Fibroblast of upper back skin (primary cell): ENCODE data around the gene TMEM139.
"Not testable (repeated sequence)": the region's sequence is repeated elsewhere in the genome, so short reads cannot be mapped to it uniquely, and the experiment has no call there.

Experiments
- DNase-seq: peaks from one replicate; pipeline ENCODE4 v3.0.0-alpha.2; 2013

The TMEM139 gene

DNA sequence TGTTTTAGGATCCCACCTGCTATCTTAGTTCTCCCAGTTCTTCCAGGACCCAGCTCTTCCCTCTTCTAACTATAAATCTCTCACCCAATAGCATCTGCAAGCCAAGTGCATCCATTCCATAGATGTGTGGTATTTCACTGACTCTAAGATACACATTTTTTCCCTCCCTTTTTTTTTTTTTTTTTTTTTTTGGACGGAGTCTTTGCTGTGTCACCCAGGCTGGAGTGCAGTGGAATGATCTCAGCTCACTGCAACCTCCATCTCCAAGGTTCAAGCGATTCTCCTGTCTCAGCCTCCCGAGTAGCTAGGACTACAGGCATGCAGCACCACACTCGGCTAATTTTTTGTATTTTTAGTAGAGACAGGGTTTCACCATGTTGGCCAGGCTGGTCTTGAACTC lies 5.1 kb downstream of the TMEM139 start:
- not testable (repeated sequence) for DNase-seq

DNA sequence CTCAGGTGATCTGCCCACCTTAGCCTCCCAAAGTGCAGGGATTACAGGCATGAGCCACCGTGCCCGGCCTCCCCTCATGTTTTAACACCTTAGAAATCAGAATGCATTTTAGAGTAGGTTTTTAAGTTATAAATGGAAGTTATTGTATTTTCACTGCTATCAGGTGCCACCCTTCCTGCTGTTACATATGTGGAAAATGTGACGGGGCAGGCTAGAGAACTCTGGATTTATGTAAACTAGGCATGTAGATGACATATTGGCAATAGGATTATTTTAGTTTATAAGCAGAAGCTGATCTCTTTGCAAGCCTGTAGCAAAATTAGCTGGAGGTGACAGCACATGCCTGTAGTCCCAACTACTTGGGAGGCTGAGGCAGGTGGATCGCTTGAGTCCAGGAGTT lies 5.5 kb downstream of the TMEM139 start:
- no peak for DNase-seq

DNA sequence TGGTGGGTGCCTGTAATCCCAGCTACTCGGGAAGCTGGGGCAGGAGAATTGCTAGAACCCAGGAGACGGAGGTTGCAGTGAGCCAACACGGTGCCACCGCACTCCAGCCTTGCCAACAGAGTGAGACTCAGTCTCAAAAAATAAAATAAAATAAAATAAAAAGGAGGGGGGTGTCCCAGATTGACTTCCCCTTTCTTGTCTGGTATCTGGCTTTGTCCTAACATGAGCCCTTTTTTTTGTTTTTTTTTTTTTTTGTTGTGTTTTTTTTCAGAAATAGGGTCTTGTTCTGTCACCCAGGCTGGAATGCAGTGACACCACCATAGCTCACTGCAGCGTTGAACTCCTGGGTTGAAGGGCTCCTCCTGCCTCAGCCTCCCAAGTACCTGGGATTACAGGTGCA lies 8.1 kb downstream of the TMEM139 start:
- no peak for DNase-seq

DNA sequence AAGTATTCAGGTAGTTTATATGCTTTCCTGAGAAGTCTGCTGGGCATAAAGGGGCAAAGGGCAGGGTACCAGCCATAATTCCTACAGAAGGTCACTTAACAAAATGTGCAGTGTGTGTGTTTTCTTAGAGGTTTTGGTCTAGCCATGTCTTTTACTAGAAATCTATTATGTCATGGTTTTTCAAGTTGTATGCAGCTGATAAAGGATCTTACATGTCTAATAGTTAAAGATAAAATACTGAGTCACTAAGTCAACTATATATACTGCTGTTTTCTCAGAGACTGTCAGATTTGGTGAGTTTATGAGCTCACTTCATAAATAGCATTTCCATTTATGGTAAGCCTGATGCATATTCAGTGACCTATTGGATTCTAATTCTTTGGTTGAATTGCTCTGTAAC lies 11.1 kb downstream of the TMEM139 start:
- peak; percentile 68 for DNase-seq

DNA sequence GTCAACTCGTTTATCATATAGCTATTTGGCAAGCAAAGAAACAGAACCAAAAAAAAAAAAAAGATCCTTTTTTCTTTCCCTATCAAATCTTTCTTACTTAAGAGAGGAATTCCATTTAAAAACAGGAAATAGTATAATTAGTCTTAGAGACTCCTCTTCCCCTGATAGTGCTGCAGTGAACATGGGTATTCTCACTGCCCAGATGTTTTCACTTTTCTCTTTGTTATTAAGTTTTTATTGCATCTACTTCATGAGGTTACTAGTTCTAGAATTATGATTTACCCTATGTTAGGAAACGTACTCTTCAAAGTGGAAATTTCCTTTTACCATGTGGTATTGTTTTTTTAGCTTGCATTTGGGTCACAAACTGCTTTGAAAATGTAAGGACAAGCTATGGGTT lies 11.9 kb downstream of the TMEM139 start:
- DNase-seq = no peak

DNA sequence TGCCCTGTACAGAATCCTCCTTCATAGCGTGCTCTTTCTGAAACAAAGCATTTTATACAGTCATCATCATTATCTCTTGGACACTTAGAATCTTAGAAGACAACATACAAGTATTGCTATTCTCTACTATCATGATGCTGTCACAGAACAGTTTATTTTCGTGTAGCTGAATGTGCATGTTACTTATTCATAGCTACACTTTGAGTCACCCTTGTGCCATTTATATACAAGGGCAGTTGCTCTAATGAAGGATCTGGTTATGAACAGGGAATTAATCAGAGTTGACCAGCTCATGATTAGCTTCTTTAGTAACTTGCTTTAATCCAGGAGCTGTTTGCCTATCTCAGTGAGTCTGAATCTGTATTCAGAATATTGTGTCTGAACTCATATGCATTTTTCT lies 14.6 kb downstream of the TMEM139 start:
- DNase-seq = no peak

DNA sequence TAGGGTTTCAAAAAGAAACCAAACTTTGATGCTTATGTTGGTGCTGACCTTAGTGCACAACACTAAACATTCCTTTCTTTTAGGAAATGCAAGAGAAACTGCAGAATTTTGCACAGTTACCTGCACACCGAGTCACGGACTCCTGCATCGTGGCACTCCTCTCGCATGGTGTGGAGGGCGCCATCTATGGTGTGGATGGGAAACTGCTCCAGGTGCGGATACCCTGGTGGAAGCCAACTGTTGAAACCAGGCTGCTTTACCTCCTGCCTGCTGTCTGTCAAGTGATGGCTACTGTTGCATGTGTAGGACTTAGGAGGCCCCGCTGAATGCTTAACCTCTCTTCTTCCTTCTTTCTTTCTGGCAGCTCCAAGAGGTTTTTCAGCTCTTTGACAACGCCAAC lies 15.1 kb downstream of the TMEM139 start:
- DNase-seq = no peak

DNA sequence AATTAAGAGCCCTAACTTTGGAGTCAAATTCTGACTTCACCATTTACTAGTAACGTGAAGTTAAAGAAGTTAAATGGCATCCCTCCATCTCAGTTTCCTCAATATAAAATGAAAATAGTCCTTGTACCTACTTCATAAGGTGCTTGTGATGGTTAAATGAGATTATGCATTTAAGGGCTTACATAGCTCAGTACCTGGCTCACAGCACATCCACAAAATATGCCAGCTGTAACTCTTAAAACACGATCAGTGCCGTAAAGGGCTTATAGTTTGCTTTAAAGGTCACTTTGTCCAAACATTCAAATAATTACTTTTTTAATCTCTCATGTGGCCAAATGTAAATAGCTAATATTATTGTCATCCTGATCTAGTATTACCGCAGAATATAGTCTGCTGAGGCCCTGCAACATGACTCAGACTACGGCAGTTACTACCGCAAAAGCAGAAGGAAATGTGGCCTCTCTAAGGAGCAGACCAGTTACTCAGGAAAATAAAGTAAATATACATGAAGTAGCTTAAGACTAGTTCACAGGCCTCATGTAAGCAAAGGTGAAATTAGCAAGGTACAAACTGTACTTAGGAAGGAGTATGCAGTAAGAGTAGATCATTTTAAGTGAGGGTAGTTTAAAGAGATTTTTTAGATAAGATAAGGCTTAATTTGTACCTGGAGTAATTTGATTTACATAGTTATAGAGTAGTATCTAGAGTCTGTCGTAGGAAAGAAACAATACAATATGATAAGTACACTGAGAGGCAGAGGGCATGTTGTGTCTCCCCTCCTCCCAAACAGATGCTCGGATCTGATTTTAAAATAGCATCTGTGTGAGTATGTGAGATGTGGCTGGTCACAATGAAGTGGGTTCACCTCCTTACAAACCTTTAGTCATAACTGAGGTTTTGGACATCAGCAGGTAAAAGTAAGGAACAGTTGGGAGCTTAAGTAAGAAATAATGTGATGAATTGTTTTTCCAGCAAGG lies 16.5 kb downstream of the TMEM139 start:
- no peak for DNase-seq

DNA sequence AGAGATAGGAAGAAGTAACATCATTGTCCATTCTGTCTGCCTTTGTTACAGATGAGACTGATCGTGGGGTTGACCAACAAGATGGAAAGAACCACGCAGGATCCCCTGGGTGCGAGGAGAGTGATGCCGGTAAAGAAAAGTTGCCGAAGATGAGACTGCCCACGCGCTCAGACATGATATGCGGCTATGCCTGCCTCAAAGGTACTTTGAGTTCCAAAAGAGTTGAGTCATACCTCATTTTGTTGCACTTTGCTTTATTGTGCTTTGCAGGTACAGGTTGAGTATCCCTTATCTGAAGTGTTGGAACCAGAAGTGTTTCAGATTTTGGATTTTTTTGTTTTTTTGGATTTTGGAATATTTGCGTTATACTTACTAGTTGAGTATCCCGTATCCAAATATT lies 19.0 kb downstream of the TMEM139 start:
- no peak for DNase-seq

DNA sequence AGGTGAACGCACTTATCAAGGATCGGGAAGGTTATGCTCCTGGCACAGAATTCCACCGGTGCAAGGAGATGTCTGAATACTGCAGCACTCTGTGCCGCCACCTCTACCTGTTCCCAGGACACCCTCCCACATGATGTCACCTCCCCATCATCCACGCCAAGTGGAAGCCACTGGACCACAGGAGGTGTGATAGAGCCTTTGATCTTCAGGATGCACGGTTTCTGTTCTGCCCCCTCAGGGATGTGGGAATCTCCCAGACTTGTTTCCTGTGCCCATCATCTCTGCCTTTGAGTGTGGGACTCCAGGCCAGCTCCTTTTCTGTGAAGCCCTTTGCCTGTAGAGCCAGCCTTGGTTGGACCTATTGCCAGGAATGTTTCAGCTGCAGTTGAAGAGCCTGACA lies 20.2 kb downstream of the TMEM139 start:
- DNase-seq = no peak

DNA sequence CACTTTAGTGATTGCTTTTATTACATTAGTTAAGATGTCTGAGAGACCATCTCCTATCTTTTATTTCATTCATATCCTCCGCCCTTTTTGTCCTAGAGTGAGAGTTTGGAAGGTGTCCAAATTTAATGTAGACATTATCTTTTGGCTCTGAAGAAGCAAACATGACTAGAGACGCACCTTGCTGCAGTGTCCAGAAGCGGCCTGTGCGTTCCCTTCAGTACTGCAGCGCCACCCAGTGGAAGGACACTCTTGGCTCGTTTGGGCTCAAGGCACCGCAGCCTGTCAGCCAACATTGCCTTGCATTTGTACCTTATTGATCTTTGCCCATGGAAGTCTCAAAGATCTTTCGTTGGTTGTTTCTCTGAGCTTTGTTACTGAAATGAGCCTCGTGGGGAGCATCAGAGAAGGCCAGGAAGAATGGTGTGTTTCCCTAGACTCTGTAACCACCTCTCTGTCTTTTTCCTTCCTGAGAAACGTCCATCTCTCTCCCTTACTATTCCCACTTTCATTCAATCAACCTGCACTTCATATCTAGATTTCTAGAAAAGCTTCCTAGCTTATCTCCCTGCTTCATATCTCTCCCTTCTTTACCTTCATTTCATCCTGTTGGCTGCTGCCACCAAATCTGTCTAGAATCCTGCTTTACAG lies 20.8 kb downstream of the TMEM139 start:
- no peak for DNase-seq

DNA sequence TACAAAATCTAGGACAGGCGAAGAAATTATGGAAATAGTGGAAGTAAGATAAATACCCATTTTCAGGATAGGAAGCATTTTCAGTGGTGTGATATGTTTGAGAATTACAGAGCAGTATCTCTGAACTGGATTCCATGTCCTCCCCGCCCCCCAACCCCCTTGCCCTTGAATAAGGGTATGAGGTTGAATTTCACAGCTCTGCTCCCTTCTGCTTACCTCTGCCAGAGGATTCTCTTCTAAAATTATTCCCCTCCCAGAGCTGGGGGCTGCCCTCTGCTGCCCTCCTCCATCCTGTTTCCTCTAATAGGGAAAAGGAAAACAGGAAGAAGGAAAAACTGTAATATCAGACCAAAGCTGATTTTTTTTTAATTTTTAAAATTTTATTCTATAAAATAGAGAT lies 23.9 kb downstream of the TMEM139 start:
- no peak for DNase-seq

DNA sequence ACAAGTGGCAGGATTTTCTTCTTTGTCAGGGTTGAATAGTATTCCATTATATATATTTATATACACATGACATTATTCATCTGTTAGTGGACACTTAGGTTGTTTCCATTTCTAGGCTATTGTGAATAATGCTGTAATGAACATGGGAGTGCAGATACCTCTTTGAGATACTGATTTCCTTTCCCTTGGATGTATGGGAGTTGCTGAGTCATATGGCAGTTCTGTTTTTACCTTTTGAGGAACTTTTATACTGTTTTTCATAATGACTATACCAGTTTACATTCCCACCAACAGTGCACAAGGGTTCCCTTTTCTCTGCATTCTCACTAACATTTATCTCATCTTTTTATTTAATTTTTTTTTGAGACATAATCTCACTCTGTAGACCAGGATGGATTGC lies 29.4 kb downstream of the TMEM139 start:
- DNase-seq = no peak

DNA sequence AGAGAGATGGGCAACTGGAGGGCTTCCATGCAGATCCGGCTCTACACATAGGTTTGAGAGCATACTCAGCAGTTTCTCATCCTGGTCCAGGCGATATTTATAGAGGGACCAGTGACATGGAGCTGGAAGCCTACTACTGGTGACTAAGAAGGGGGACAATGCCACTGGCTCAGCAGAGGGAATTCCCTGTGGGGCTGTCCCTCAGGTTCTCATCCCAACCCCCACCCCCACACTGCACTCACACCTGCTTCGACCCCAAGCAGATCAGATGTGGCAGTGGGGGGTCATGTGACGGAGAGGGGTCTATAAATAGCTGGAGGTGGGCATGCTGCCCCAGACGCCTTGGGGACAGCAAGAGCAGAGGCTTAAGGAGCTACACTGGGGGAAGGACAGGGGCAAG lies 31.0 kb downstream of the TMEM139 start, which contains the start of gene CLCN1:
TSS of gene CLCN1 (plus strand) at position 336 of the 400 bp plus-strand sequence. CDS start 102 bp downstream, outside the sequence.
- DNase-seq = no peak

DNA sequence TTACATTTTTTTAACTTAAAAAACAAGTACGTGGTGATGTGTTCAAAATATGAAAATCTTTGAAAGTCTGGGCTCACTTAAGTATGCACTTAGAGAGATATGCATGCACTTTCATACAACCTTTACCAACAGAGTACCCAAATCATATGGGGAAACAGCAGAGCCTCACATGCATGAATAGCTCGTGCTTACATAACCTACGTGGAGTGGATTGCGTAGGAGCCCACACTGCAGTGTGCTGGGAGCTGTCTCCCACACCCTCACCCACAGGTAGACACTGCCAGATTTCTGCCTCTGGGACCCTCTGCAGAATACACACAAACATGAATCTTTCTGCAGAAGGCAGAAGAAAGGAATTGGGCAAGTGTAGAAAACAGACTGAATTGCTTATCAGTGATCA lies 31.7 kb downstream of the TMEM139 start:
- DNase-seq = no peak

DNA sequence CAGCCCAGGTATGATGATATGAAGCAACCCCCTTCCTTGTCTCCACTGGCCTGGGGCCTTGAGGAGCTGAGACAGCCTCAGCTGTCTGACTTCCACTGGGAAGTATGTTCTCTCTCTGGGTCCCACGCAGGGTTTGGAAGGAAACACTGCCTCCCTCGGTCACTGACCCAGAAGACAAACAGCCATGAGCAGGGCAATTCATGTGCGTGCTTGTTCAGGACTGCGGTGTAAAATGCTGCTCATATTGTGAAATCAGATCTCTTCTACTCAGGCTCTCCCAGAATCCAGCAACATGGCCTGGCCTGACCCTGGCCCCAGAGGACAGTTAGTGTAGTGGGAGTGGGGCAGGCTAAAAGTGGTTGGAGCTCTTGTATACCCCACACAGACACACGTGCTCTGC lies 33.9 kb downstream of the TMEM139 start:
- DNase-seq = peak; percentile 68

DNA sequence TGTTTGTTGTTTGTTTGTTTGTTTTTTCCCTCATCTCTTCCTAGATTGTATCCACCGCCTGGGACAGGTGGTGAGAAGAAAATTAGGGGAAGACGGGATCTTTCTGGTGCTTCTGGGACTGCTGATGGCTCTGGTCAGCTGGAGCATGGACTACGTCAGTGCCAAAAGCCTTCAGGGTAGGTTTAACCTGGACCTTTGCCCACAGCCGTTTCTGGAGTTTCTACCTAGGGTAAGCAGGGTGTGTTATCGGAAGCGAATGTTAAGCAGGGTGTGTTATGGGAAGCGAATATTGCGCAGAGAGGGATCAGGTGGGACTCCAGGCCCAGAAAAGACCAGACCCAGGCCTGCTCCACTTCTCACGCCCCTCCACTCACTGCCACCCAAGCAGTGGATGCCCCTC lies 35.9 kb downstream of the TMEM139 start:
- DNase-seq = no peak

DNA sequence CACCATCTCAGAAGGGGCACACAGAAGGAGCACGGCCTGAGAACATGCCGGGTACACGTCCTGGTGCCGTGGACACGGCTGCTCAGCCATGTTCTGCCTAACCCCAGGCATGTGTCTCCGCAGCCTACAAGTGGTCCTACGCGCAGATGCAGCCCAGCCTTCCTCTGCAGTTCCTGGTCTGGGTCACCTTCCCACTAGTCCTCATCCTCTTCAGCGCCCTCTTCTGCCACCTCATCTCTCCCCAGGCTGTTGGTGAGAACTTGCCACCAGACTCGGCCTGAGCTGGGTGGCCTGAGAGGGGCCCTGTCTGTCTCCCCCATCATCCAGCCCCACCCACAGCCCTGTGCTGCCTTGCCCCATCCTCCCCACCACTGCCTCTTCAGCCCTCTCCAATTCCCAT lies 36.5 kb downstream of the TMEM139 start:
- no peak for DNase-seq

DNA sequence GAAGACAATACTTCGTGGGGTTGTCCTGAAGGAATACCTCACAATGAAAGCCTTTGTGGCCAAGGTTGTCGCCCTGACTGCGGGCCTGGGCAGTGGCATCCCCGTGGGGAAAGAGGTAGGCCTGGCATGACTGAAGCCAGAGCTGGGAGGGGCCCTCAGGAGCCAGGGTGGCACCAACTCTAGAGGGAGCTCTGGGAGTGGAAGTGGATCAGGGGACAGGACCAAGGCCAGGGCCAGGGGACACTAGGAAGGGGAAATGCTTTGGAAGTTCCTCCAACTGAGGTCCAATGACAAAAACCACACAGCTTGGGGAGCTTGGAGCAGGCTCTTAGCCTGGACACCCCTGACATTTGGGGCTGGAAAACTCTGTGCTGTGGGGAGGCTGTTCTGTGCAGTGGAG lies 37.0 kb downstream of the TMEM139 start:
- DNase-seq = no peak

DNA sequence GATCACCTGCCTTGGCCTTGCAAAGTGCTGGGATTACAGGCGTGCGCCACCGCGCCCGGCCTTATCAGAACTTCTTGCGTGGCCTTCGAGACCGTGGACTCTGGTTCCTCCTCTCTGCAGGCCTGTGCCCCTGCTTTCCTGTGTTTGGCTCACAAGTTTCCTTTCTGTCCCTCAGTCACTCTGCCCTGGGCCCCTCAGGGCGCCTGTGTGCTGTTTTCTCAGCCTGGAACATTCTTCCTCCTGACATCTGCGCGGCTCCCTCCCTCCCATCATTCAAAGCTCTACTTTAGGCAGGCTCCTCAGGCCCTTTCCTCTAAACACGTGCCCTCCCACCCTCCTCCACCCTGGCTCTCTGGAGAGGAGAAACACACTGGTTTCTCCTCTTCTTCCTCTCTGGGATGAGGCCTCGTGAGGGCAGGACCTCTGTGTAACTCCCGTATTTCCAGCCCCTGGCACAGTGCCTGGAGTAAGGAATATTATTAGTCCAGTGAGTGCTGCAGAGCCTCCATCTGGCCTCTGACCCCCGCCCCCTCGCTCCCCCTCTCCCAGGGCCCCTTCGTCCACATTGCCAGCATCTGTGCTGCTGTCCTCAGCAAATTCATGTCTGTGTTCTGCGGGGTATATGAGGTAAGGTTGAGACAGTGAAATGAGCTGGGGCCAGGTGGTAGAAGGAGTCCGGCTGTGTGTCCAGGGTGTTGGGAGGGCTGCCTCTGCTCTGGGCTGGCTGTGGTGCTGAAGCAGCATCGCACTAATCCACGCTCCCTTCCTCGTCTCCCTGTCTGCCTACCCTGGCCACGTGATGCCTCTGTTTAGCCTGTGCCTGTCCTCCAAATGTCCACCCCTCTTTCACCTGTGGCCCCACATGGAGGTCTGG lies 38.2 kb downstream of the TMEM139 start:
- DNase-seq = no peak

DNA sequence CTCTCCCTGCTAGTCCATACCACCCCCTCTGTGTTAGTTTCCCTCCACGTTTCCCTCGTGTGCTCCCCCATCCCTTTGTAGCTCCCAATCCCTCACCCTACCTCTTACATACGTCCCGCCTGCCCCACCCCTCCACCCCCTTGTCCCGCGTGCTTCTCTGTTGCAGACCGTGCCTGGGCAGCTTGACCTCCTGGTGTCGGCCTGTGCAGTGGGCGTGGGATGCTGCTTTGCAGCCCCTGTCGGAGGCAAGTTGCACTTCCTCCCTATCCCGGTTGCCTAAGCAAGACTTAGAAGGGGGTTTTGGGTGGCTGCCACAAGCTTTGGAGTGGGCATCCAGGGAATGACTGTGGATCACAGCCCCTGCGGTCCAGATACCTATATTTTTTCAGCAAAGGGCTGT lies 38.9 kb downstream of the TMEM139 start:
- DNase-seq = no peak

DNA sequence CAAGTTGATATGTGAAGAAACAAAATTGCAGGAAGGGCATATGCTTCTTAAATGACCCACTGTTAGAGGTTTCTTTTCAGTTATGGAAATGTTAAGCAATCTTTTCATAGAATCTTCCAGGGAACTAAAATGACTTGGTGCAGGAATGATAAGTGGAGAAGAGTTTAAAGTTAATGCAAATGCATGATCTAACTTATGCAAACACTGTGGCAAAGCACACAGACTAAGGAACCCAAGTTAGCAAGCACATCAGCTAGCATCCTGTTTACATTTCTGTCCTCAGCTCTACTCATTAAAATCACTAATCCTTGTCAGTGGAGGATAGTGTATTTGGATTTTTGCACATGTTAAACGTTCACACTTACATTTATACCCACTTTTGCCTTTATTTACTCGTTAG lies 40.5 kb downstream of the TMEM139 start:
- no peak for DNase-seq

DNA sequence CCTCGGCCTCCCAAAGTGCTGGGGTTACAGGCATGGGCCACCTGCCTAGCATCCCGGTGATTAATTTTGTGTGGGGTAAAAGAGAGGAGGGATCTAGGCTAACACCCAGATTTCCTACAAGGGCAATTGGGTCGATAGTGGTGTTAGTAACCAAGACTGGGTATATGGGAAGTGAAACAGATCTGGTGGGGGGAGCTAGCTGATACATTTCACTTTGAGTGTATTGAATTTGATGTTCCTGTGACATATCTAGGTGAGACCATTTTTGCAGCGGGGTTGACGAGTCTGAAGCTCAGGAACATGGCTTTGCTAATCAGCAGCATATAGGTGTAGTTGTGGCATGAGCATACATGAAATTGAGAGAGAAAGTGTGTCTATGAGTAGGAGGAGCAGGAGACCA lies 43.1 kb downstream of the TMEM139 start:
- no peak for DNase-seq
